Retinal pigment epithelial cell (primary cell): ENCODE data around the gene PCDHAC1.

Source experiments
- DNase-seq: peaks from one replicate; pipeline ENCODE4 v3.0.0-alpha.2; 2010; ENCODE audit warnings: low read depth
- H3K4me3 ChIP-seq: 2 replicates; pipeline ENCODE4 v1.5.1; 2011; ENCODE audit warnings: mild to moderate bottlenecking, low read length, control low read depth, moderate library complexity
- CTCF ChIP-seq: conservative IDR thresholded peaks from 2 replicates; pipeline ENCODE4 v1.5.1; 2011; ENCODE audit warnings: low read depth, low read length, control low read depth, inconsistent platforms

PCDHAC1 gene

DNA sequence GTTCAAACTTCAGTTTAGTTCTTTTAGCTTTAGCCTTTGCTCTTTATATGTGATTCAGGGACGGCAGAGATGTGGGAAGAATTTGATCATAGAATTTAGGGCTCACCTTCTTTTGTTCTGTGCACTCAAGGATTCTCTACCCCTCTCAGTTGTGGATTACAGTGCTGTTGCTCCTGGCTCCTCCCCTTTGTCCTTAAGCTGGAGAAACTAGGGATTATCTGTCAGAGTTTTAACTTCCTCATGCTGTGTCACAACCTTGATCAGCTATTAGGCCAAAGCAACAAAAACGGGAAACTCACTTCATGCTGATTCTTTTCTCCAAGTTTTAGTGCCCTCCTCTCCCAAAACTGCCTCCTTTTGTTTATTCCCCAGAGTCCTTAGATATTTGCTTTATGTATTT, 27.1 kb downstream of the PCDHAC1 start:
- DNase-seq, result no peak
- no peak for TF ChIP-seq CTCF
- no peak overlapping the region for H3K4me3 ChIP-seq

DNA sequence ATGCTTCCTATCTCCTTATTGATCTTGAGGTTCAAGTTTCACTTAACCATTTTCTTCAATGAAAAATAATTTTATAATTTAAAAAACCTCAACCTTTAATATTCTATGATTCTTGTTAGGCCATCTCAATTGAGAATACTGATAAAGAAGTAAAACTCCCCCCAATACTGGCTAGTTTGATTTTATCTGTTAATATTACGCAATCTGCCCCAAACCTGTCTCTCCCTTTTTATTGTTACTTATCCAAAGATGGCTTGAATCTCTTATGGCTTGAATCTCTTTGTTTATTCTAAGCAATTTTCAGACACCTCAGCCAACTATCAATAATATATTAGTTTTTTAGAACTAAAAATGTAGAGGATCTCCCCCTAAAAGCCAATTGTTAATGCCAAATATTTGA, 36.1 kb downstream of the PCDHAC1 start:
- no peak for TF ChIP-seq CTCF
- DNase-seq, result no peak
- no peak overlapping the region for H3K4me3 ChIP-seq

DNA sequence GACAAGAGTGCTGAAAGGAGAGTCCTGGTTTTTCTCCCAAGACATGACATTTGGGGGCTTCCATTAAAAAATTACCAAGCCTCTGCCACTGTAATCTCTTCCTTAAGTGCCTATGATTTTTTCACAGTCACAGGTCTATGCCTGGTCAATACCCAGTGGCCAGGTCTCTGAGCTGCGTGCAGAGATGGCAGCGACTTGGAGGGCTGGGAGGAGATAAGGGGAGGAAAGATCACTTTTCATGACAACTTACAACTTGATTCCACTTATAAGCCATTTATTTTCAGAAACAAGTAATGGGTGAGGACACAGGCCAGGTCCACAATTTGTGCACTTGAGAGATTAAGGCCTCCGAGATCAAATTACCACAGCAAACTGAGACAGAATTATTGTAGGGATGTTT, 38.3 kb downstream of the PCDHAC1 start:
- no peak overlapping the region for H3K4me3 ChIP-seq
- no peak for TF ChIP-seq CTCF

GRCh38 chr5:140965905-140966292, 39.8 kb downstream of the PCDHAC1 start:
- TF ChIP-seq CTCF, result no peak
- no peak for DNase-seq
- H3K4me3 ChIP-seq, result peak overlapping the region; percentile 74

More for the DNA sequence above, 38.3 kb downstream of the PCDHAC1 start:
- DNase-seq, result no peak

DNA sequence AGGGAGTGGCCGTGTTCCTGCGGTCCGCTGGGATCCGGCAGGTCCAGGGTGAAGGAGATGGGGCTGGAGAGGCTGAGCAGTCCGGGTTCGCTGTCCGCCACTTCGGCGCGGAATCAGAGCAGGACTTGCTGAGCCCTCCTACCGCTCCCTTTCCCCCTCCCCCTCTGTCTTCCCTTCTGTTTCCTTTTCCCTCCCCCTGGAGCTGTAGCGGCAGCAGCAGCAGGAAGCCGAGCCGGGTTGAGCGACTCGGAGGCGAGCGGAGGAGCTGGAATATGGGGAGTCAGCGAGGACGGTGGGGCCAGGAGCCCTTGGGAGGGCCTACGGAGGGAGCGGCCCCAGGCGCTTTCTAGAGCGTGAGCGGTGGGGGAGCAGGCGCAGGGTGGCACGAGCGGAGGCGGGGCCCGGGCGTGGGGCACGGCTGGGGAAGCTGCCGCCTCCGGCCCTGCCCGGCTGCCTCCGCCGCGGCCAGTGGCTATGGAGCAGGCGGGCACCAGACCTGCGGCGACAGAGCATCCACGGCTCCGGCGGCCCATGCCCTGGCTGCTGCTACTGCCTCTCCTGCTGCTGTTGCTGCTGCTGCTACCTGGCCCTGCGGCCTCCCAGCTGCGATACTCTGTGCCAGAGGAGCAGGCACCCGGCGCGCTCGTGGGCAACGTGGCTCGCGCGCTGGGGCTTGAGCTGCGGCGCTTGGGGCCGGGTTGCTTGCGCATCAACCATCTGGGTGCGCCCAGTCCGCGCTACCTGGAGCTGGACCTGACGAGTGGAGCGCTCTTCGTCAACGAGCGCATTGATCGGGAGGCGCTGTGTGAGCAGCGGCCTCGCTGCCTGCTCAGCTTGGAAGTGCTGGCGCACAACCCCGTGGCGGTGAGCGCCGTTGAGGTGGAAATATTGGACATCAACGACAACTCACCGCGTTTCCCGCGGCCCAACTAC, 40.5 kb downstream of the PCDHAC1 start, which contains the start of gene PCDHAC2:
TSS of gene PCDHAC2 (plus strand) at position 184 of the 933 bp plus-strand sequence. CDS start at position 475, 291 bp downstream.
- no peak for TF ChIP-seq CTCF
- peak within 1 kb of the TSS; percentile 74 for H3K4me3 ChIP-seq
- no peak for DNase-seq

- TF ChIP-seq CTCF, result no peak
- H3K4me3 ChIP-seq, result peak overlapping the region; percentile 74
- DNase-seq, result no peak
Measured at GRCh38 chr5:140967226-140967893, 41.3 kb downstream of the PCDHAC1 start.
